B cell (primary cell): Measurements from ENCODE around the gene RAB4A. TPM values are rescaled to one million over a fixed set of nuclear protein-coding genes. Genes with fewer than 3 reads are reported as not detected.

Experiments used
- ATAC-seq: fragments of 200-7000 bp; cut with Tn5 transposase; one replicate; pipeline ENCODE4 v1.10.0; 2021; ENCODE audit warnings: low read depth, mild to moderate bottlenecking, moderate number of reproducible peaks, moderate library complexity
- CTCF ChIA-PET: fragments of 350-600 bp; sonication (Branson Sonifier 250); formaldehyde crosslinking; loops from one replicate; lab custom pipeline; 2021; ENCODE audit warnings: antibody characterized with exemption, inconsistent platforms; lab: Charles Lee
- POLR2A ChIA-PET: fragments of 350-600 bp; sonication (Branson Sonifier 250); formaldehyde crosslinking; loops from one replicate; lab custom pipeline; 2021; ENCODE audit warnings: antibody characterized with exemption; lab: Charles Lee
- DNase-seq: peaks from one replicate; pipeline ENCODE4 v3.0.0; 2013
- H2AFZ ChIP-seq: 2 replicates; pipeline ENCODE4 v1.6.1; 2012; ENCODE audit warnings: mild to moderate bottlenecking, low read depth, low read length; ENCODE audit not compliant: insufficient read depth, poor library complexity, severe bottlenecking
- H3K27ac ChIP-seq, 2 donors: 1 replicate in 1 of 2; 2 replicates in 1 of 2; pipeline ENCODE4 v1.5.1; 2012 to 2013; ENCODE audit warnings: low read length in 2 of 2, mild to moderate bottlenecking in 2 of 2, moderate library complexity in 1 of 2
- H3K27me3 ChIP-seq, 4 experiments: fragments of 200-600 bp in 1 of 4; sonication (generic) in 1 of 4; replicated peaks in 1 of 4; 1 replicate in 2 of 4; 2 replicates in 2 of 4; pipeline versions ENCODE4 v1.6.1 to v1.7.0; 2013 to 2016; ENCODE audit warnings: low read length in 3 of 4, mild to moderate bottlenecking in 2 of 4, mixed read lengths in 1 of 4, moderate library complexity in 1 of 4; ENCODE audit not compliant: insufficient read depth in 4 of 4, control insufficient read depth in 3 of 4; ENCODE audit errors: control extremely low read depth in 1 of 4
- H3K36me3 ChIP-seq, 2 experiments: replicated peaks in 1 of 2; 1 replicate in 1 of 2; 2 replicates in 1 of 2; pipeline versions ENCODE4 v1.6.1 to v1.7.1; 2013; ENCODE audit warnings: low read length in 1 of 2; ENCODE audit not compliant: insufficient read depth in 2 of 2, control insufficient read depth in 1 of 2; ENCODE audit errors: control extremely low read depth in 1 of 2, extremely low read depth in 1 of 2
- H3K4me1 ChIP-seq, 2 donors: fragments of 200-600 bp in 1 of 2; sonication (generic) in 1 of 2; 1 replicate in 1 of 2; 2 replicates in 1 of 2; pipeline versions ENCODE4 v1.5.1 to v1.6.1; 2013 to 2017; ENCODE audit warnings: low read length in 2 of 2; ENCODE audit not compliant: control insufficient read depth in 2 of 2, insufficient read depth in 2 of 2
- H3K4me2 ChIP-seq: replicated peaks from 2 replicates; pipeline ENCODE3; 2012; ENCODE audit warnings: mild to moderate bottlenecking, low read depth, low read length; ENCODE audit not compliant: poor library complexity, severe bottlenecking
- H3K4me3 ChIP-seq, 5 experiments: fragments of 200-600 bp in 1 of 5; sonication (generic) in 1 of 5; 1 replicate in 3 of 5; 2 replicates in 2 of 5; pipeline versions ENCODE4 v1.5.1 to v1.7.0; 2011 to 2016; ENCODE audit warnings: low read length in 4 of 5, mild to moderate bottlenecking in 4 of 5, low read depth in 2 of 5, control low read depth in 1 of 5, moderate library complexity in 1 of 5; ENCODE audit not compliant: insufficient read depth in 1 of 5; ENCODE audit errors: control extremely low read depth in 1 of 5, extremely low read depth in 1 of 5
- H3K79me2 ChIP-seq: fragments of 200-600 bp; sonication (generic); one replicate; pipeline ENCODE4 v1.6.0; 2016; ENCODE audit warnings: low read length; ENCODE audit not compliant: control insufficient read depth, insufficient read depth
- H3K9ac ChIP-seq: fragments of 200-600 bp; sonication (generic); 2 replicates; pipeline ENCODE4 v1.6.1; 2017; ENCODE audit warnings: mild to moderate bottlenecking, low read length, moderate library complexity
- H3K9me3 ChIP-seq, 3 donors: one replicate each; pipeline versions ENCODE4 v1.6.1 to v1.7.1; 2013; ENCODE audit warnings: low read length in 2 of 3; ENCODE audit not compliant: control insufficient read depth in 2 of 3, insufficient read depth in 1 of 3; ENCODE audit errors: control extremely low read depth in 1 of 3
- H4K20me1 ChIP-seq: 2 replicates; pipeline ENCODE4 v1.6.0; 2012; ENCODE audit warnings: mild to moderate bottlenecking, low read length; ENCODE audit not compliant: insufficient read depth, control insufficient read depth, poor library complexity, severe bottlenecking
- H3K27ac Mint-ChIP-seq: one replicate; pipeline ENCODE4 v1.8.0; 2021; ENCODE audit warnings: mixed read lengths
- H3K27me3 Mint-ChIP-seq: one replicate; pipeline ENCODE4 v1.8.0; 2021; ENCODE audit warnings: mixed read lengths
- H3K4me1 Mint-ChIP-seq: one replicate; pipeline ENCODE4 v1.8.0; 2021; ENCODE audit warnings: mixed read lengths
- H3K4me3 Mint-ChIP-seq: one replicate; pipeline ENCODE4 v1.8.0; 2021; ENCODE audit warnings: mixed read lengths
- H3K9me3 Mint-ChIP-seq: one replicate; pipeline ENCODE4 v1.8.0; 2022; ENCODE audit warnings: mixed read lengths; ENCODE audit not compliant: insufficient read depth
- EZH2 ChIP-seq: IDR thresholded peaks from 2 replicates; pipeline ENCODE4 v1.6.1; 2012; ENCODE audit warnings: borderline replicate concordance, low read depth, mild to moderate bottlenecking, moderate library complexity, low read length; ENCODE audit not compliant: insufficient read depth, poor library complexity, severe bottlenecking
- WGBS: methylation state at CpG from one replicate; pipeline ENCODE4 v1.1.5; 2013; ENCODE audit warnings: missing lambda C conversion rate; ENCODE audit not compliant: insufficient coverage; 5-methylcytosine and 5-hydroxymethylcytosine counted together
- intact Hi-C: fragments of 100-400 bp; cut with micrococcal nuclease; formaldehyde crosslinking; loops from one replicate; pipeline ENCODE4 v1.10.0; 2022
- polyA plus RNA-seq: library from polyadenylated mRNA; depleted of rRNA; stranded (reverse); fragments of >200 nt; gene quantifications from 2 replicates; pipeline ENCODE4 v1.2.3, GENCODE V29; 2012
- total RNA-seq, 2 donors: library from RNA; stranded (reverse); fragments of 120-200 nt in 1 of 2; gene quantifications; 1 replicate in 1 of 2; 2 replicates in 1 of 2; pipeline versions ENCODE4 v1.2.3 to v1.2.4, GENCODE V29; 2013 to 2022
- TF ChIP-seq, protein P1 (sequence below): fragments of 200-600 bp; IDR thresholded peaks from one replicate; pipeline ENCODE4 v1.8.0; 2022; ENCODE audit warnings: antibody characterized with exemption, mild to moderate bottlenecking

Gene RAB4A
- total and polyA plus RNA-seq, 2 donors (not counting 1 experiment from before 2014, with no cell fraction given): 14.7 to 49.7 TPM

DNA sequence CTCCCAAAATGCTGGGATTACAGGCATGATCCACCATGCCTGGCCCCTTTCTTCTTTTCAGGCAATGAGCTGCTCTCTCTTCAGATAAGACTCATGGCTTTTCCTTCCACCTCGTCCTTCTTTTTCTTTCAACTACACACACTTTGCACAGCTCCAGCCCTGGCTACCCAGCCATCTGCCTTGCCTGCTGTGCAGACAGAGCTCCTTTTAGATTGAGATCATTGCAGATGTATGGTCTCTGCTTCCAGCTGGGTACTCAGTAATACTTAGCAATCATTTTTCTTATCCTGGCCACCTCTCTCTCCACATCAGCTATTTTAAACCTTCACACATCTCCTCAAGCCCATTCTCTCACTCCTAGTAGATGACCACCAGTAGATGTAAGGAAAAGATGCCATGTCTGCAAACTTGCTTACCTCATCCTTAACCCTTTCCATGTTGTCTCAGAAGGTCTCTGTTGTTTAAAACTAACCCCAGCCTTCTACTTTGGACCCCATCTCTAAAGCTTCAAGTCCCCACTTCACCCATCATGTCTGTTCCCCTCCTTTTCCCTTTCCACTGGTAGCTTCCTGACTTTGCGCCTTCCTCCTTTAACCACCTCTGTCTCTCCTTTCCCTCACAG lies 7.3 kb downstream of the RAB4A start:
- H3K9me3 Mint-ChIP-seq: no peaks in the 10 kb centered on the region
- Histone ChIP-seq H3K9me3 (no peaks in the 10 kb centered on the region), H3K27me3 (no peaks in the 10 kb centered on the region), H3K4me1 (peaks cover 0 to 6% of the 10 kb centered on the region in 2 donors), H2AFZ (no peak overlapping the region), H3K79me2 (peaks cover 98% of the 10 kb centered on the region), H3K9ac (no peak overlapping the region), H3K27ac (no peak overlapping the region), H4K20me1 (peaks cover 91% of the 10 kb centered on the region), H3K4me2 (no peak overlapping the region), H3K4me3 (no peak overlapping the region), H3K36me3 (peaks cover 0 to 1% of the 10 kb centered on the region in 2 experiments)
- TF ChIP-seq, protein P1, sequence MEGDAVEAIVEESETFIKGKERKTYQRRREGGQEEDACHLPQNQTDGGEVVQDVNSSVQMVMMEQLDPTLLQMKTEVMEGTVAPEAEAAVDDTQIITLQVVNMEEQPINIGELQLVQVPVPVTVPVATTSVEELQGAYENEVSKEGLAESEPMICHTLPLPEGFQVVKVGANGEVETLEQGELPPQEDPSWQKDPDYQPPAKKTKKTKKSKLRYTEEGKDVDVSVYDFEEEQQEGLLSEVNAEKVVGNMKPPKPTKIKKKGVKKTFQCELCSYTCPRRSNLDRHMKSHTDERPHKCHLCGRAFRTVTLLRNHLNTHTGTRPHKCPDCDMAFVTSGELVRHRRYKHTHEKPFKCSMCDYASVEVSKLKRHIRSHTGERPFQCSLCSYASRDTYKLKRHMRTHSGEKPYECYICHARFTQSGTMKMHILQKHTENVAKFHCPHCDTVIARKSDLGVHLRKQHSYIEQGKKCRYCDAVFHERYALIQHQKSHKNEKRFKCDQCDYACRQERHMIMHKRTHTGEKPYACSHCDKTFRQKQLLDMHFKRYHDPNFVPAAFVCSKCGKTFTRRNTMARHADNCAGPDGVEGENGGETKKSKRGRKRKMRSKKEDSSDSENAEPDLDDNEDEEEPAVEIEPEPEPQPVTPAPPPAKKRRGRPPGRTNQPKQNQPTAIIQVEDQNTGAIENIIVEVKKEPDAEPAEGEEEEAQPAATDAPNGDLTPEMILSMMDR: no peak
- no peak for TF ChIP-seq EZH2
- ChIA-PET POLR2A (no interaction called here), CTCF (interaction anchor here (0.9 to 1.2 kb wide), 2 partner anchors 19 to 88 kb away, joined by 3 to 4 read pairs; no protein-coding TSS in a partner anchor)
- ATAC-seq (no peak), DNase-seq (no peak)
- peaks cover 45% of the 10 kb centered on the region for H3K4me1 Mint-ChIP-seq
- intact Hi-C loops: no loop called here
- 93% methylated on average over 2 of the region's 2 CpGs for WGBS
- H3K27ac Mint-ChIP-seq: no peak overlapping the region
- no peak overlapping the region for H3K4me3 Mint-ChIP-seq
- H3K27me3 Mint-ChIP-seq: no peaks in the 10 kb centered on the region

- Histone ChIP-seq H2AFZ (no peak overlapping the region), H3K27me3 (no peaks in the 10 kb centered on the region), H3K36me3 (peaks cover 0 to 1% of the 10 kb centered on the region in 2 experiments), H3K4me2 (no peak overlapping the region), H3K27ac (no peak overlapping the region), H3K9ac (no peak overlapping the region), H3K79me2 (peaks cover 98% of the 10 kb centered on the region), H3K4me3 (no peak overlapping the region), H4K20me1 (peaks cover 88% of the 10 kb centered on the region), H3K9me3 (no peaks in the 10 kb centered on the region), H3K4me1 (peaks cover 0 to 6% of the 10 kb centered on the region in 2 donors)
- DNase-seq (no peak), ATAC-seq (no peak)
- ChIA-PET POLR2A (no interaction called here), CTCF (no interaction called here)
- intact Hi-C loops: no loop called here
- Mint-ChIP-seq H3K4me1 (peaks cover 41% of the 10 kb centered on the region), H3K27me3 (no peaks in the 10 kb centered on the region), H3K27ac (no peak overlapping the region), H3K4me3 (no peak overlapping the region), H3K9me3 (no peaks in the 10 kb centered on the region)
- TF ChIP-seq, protein P1: no peak
- TF ChIP-seq EZH2: no peak
- 89% methylated on average over 3 of the region's 3 CpGs for WGBS
Measured at GRCh38 chr1:229279242-229279641, 8.3 kb downstream of the RAB4A start.
